Activated CD4-positive, alpha-beta T cell treated with anti-CD3 and anti-CD28 coated beads, Interleukin-2, Interleukin-4, amounts not matched to agents 100 ng/mL and 50 ng/mL, durations not matched to agents 16 hours and 8 hours (primary cell): ENCODE results near the gene LILRA2.
"Not testable (repeated sequence)": the region's sequence is repeated elsewhere in the genome, so short reads cannot be mapped to it uniquely, and the experiment has no call there.

Source experiments
- DNase-seq: peaks from one replicate; pipeline ENCODE4 v3.0.0-alpha.2; 2020; ENCODE audit warnings: low spot score

Gene LILRA2

DNA sequence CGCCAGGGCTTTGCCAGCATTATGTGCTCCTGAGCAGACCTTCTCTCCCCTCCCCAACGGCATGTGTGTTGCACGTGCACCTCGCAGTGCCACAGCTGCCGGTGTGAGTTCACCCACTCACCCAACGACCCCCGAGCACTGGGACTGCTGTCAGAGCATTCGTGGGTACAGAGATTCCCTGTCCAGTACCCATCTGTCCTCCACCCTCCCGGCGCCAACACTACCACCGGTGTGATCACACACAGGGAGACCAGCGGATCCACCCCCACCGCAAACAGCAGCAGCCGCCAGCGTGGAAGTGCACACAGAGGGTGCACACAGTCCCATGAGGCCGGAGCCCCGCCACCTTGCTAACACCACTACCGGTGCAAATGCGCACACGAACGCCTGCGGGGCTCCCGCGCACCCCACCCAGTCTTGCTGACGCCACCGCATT is 35.8 kb downstream of the LILRA2 start:
- DNase-seq, result no peak

DNA sequence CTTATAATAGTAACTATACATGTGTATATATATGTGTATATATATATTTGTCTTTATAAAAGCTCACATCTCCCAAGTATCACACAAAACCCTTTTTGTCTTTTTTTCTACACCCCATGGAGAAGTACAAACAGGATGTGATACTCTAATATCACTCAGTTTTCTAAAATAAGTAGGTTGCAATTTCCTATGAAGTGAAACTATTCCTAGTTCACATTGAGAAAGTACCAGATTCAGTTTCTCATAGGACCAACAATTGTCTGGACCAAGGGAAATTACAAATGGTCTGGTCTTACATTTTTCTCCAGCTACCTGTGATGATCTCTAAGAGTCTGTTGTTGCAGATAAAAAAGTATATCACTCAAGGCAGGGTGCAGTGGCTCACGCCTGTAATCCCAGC is 38.8 kb downstream of the LILRA2 start:
- no peak for DNase-seq

DNA sequence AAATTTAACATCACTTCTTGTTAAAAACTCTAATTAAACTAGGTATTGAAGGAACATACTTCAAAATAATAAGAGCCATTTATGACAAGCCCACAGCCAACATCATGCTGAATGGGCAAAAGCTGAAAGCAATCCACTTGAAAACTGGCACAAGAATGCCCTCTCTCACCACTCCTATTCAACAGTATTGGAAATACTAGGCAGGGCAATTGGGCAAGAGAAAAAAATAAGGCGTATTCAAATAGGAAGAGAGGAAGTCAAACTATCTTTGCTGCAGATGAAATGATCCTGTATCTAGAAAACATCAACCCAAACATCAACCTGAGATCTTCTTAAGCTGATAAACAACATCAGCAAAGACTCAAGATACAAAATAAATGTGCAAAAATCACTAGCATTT is 41.1 kb downstream of the LILRA2 start:
- no peak for DNase-seq

DNA sequence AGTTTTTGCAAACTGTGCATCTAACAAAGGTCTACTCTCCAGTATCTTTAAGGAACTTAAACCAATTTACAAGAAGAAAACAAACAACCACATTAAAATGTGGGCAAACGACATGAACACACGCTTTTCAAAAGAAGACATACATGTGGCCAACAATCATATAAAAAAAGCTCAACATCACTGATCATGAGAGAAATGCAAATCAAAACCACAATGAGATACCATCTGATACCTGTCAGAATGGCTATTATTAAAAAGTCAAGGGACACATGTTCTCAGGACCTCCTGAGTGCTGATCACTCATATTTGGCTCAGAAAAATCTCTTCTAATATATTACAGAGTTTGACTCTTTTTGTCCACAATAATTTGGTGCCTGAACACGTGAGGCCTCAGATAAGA is 42.5 kb downstream of the LILRA2 start:
- no peak for DNase-seq

DNA sequence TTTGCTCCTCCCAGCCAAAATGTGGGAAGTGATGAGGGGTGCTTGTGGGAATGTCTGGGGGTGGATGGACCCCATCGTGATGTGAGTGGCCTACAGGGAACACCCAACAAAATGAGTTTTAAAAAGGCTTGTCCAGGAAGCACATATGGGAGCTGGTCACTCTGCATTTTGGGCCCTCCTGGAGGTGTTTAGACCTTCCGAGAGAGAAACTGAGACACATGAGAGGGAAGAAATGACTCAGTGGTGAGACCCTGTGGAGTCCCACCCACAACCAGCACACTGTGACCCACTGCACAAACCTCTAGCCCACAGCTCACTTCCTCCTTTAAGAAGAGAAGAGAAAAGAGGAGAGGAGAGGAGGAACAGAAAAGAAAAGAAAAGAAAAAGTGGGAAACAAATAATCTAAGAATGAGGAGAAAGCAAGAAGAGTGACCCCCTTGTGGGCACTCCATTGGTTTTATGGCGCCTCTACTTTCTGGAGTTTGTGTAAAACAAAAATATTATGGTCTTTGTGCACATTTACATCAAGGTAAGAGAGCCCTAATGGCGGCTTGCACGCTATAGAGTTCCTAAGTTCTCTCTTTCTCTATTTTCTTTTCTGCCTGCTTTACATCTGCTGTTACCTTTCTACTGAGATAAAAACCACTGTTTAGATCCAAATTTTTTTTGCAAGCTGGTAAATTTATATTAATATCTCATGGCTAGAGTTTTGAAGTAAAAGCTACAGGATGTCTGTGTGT is 43.4 kb downstream of the LILRA2 start:
- DNase-seq, result no peak

DNA sequence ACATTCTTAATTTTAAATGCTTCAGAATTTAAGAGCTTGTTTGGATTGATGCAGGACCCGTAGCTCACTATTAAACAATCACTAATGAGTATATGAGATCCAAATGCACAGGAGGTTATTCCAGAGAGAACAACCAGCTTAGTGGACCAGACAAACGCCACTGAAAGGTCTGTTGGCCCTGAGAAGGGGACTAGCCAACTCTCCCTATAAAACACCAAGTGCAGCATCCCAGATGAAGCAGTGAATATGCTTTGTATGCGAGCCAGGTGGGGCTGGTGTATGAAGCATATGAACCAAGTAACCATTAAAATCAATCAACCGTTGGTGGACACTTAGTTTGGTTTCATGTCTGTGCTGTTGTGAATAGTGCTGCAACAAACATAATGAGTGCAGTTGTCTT is 46.9 kb downstream of the LILRA2 start:
- no peak for DNase-seq

DNA sequence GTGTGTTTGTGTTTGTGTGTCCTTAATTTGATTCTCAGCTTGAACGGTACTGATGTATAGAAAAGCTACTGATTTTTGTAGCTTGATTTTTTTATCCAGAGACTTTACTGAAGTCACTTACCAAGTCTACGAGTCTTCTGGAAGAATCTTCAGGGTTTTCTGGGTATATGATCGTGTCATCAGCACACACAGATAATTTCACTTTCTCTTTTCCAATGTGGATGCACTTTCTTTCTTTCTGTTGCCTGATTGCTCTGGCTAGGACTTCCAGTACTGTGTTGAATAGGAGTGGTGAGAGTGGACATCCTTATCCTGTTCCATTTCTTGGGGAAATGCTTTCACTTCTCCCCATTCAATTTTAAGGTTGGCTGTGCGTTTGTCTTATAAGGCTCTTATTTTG is 48.8 kb downstream of the LILRA2 start:
- no peak for DNase-seq

DNA sequence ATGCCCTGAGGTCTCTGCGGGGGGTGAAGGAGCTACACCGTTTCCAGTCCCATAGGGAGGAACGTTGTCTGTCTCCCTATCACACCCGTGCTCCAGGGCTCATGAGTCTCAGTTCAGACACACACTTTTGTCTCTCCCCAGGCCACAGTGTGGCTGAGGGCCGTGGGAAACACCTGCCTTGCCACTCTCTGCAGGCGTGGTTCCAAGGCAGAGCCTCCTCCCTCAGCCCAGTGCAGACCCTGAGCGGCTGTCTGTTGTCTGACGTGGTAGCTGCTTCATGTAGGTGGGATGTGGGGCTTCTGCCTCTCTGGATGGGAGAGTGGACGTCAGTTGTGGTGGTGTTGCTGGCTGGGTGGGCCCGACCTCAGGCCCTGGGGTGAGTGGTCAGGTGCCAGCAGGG is 50.6 kb downstream of the LILRA2 start:
- DNase-seq, result not testable (repeated sequence)

DNA sequence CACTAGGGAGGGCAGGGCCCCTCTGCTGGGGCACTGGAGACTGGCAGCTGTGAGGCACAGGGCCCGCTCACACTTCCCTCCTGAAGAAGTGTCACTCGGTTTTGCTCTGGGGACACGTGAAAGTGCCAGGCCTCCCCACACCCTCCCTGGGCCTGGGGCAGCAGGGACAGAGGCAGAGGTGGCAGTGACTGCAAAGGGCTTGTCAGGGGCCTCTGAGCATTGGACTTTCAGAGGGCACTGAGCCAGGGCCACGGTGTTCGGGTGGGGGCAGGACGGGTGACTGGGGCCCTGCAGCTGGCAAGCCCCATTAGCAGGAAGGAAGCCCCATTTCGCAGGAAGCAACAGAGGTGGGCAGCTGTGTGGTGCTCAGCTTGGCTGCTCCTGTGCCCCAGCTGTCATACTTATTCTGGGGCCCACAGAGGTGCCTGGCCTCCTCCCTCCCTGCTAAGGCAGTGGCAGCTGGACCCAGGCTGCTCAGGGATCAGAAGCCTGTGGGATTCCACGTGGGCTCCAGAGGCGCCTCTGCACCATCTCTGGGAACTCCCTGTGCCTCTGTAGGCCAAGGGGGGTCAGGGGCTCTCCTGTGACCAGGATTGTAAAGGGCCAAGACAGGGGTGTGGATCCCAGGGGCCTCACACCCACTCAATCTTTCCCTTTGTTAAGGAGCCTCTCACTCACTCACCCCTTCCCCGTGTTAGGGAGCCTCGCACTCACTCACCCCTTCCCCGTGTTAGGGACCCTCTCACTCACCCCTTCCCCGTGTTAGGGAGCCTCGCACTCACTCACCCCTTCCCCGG is 51.5 kb downstream of the LILRA2 start:
- not testable (repeated sequence) for DNase-seq

DNA sequence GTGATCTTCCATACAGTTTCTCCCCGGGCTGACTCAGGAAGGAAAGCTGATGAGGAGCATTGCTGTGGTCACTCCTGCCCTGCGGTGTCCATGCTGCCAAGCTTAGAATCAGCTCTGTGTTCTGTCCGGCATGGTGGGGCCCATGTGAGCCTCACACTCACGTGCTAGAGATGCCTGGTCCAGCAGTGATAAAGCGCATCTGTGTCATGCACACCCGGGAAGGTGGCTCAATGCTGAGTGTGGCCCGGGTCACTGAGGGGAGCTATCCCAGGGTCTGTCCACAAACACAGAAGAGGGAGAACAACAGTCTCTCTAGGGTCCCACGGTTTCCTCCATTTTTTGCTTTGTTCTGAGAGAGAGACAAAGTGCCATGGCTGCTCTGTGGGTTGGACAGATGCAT is 53.2 kb downstream of the LILRA2 start:
- DNase-seq, result no peak

DNA sequence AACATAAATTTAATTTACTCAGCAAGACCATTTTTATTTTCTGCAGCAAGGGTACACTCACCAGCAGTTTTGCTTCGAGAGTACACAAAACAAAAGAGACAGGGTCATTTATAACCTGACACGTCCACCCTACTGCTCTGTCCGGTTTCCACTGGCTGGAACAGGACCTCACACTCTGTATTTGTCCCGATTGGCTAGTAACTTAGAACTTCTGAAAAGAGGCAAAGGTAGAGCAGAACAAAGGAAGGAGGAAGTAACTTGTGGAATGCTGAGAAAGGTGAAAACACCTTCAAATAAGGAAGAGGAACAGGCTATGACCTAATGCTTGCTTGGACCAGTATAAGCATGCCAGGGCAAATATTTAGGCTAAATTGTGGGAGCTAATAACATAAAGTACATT is 54.3 kb downstream of the LILRA2 start:
- DNase-seq, result not testable (repeated sequence)

DNA sequence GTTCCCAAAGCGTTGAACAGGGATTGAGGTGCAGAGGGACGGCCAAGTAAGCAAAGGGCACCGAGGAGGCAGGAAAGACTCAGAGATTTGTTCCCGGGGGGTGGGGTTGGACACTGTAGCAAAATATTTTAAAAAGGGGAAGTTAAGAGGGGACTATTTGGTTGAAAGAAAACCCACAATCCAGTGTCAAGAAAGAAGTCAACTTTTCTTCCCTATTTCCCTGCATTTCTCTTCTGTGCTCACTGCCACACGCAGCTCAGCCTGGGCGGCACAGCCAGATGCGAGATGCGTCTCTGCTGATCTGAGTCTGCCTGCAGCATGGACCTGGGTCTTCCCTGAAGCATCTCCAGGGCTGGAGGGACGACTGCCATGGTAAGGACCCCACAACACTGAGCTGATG is 56.7 kb downstream of the LILRA2 start, which contains the start of gene LILRB1:
LILRB1 (plus strand) TSS at position 223 of the 400 bp plus-strand sequence. CDS start 590 bp downstream, outside the sequence.
- DNase-seq, result not testable (repeated sequence)

DNA sequence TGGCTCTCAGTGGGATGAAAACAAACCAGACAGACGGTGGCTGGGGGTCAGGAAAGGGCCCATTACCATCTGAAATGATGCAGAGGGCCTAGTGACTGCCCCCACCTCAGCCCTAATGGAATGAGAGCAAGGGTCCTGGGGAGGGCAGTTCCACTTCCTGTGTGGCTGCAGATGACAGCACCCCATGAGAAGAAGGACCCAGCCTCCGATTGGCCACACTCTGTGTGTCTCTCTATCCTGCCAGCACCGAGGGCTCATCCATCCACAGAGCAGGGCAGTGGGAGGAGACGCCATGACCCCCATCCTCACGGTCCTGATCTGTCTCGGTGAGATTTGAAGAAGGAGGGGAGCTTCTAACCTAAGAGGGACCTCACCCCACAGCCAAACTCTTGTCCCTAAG is 57.2 kb downstream of the LILRA2 start:
- no peak for DNase-seq

DNA sequence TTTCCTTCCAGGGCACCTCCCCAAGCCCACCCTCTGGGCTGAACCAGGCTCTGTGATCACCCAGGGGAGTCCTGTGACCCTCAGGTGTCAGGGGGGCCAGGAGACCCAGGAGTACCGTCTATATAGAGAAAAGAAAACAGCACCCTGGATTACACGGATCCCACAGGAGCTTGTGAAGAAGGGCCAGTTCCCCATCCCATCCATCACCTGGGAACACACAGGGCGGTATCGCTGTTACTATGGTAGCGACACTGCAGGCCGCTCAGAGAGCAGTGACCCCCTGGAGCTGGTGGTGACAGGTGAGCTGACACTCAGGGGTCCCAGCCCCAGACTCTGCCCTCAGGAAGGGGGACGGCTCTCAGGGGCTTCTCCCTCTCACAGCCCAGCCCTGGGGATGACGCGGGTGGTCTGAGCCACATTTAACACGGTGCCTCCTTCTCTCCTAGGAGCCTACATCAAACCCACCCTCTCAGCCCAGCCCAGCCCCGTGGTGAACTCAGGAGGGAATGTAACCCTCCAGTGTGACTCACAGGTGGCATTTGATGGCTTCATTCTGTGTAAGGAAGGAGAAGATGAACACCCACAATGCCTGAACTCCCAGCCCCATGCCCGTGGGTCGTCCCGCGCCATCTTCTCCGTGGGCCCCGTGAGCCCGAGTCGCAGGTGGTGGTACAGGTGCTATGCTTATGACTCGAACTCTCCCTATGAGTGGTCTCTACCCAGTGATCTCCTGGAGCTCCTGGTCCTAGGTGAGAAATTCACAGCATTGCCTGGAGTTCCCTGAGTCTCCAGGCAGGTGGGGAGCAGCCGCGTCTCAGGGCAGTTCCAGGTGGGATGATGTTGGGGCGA is 58.1 kb downstream of the LILRA2 start:
- DNase-seq, result not testable (repeated sequence)

DNA sequence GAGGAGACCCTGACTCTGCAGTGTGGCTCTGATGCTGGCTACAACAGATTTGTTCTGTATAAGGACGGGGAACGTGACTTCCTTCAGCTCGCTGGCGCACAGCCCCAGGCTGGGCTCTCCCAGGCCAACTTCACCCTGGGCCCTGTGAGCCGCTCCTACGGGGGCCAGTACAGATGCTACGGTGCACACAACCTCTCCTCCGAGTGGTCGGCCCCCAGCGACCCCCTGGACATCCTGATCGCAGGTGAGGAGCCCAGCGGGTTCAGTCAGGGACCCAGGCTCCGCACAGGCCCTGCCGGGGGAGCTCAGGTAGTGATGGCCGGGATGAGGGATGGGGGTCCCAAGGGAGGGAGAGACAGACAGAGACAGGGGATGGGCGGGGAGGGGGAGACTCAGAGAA is 58.9 kb downstream of the LILRA2 start:
- DNase-seq, result not testable (repeated sequence)

DNA sequence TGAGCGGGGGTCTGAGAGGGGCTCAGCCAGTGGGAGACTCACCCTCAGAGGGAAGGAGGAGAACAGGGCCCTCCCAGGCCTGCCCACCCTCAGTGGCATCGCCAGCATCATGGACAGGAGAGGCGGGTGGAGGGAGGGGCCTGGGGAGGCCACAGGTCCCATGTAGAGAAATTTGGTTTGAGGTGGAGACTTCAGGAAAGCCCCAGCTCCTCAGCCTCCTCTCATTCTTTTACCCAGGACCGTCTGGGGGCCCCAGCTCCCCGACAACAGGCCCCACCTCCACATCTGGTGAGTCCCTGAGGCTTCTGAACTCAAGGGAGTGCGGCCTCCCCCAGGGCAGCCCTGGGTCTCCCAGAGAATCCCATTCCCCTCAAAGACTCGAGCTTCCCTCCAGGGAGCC is 59.8 kb downstream of the LILRA2 start:
- DNase-seq, result no peak

DNA sequence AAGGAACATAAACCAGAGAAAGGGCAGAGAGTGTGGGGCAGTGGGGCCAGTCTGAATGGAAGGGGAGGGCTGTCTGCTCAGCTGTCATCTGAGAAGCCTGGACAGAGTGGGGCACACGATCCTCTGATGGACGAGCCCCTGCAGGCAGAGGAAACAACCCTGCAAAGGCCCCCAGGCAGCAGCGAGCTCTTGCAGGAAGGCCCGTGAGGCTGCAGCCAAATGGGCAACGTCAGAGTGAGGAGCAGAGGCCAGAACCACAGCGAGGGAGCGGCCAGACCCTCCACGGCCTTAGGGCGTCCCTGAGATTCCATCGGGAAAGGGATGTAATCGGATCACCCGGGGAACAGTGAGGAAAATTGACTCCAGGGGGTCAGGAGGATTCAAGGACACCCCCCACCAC is 62.5 kb downstream of the LILRA2 start:
- DNase-seq, result not testable (repeated sequence)

DNA sequence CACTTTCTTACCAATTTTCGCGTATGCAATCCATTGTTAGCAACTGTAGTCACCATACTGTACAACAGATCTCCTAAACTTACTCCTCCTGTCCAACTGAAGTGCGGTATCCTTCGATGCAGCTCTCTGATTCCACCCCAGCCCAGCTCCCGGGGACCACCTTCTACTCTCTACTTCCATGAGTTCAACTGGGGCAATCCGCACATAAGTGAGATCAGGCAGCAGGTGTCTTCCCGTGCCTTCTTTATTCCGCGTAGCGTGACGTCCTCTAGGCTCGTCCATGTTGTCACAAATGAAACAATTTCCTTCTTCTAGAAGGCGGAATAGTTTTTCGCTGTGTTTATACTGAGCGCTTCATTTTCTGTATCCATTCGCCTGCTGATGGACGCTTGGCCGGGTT is 65.1 kb downstream of the LILRA2 start:
- DNase-seq, result no peak
